ENCODE results near the gene ARHGAP10.

DNA sequence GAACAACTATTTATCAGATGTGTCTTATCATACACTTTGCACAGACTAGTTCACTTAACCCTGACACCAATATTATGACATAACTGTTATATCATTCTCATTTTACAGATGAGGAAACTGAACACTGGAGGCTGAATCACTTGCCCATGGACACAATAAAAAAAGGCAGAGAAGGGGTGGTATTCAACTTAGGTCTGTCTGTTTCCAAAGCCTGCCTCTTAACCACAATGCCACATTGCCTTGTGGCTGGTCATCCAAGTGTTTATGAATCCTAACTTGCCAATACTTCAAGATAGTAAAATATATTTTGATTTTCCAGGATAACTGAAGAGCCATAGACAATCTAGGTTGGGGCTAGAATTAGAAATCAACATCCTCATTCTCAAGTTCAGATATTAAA, 382.5 kb downstream of the ARHGAP10 start:
- TF ChIP-seq, protein P1, sequence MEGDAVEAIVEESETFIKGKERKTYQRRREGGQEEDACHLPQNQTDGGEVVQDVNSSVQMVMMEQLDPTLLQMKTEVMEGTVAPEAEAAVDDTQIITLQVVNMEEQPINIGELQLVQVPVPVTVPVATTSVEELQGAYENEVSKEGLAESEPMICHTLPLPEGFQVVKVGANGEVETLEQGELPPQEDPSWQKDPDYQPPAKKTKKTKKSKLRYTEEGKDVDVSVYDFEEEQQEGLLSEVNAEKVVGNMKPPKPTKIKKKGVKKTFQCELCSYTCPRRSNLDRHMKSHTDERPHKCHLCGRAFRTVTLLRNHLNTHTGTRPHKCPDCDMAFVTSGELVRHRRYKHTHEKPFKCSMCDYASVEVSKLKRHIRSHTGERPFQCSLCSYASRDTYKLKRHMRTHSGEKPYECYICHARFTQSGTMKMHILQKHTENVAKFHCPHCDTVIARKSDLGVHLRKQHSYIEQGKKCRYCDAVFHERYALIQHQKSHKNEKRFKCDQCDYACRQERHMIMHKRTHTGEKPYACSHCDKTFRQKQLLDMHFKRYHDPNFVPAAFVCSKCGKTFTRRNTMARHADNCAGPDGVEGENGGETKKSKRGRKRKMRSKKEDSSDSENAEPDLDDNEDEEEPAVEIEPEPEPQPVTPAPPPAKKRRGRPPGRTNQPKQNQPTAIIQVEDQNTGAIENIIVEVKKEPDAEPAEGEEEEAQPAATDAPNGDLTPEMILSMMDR (IDR thresholded peaks at IDR 0.05) = no peak
- no peak for TF ChIP-seq EZH2 (IDR thresholded peaks at IDR 0.05; ENCODE audit: borderline replicate concordance, insufficient read depth, low read depth, low read length, poor library complexity, severe bottlenecking)

Measured in B cell (primary cell).